CD4-positive, alpha-beta T cell treated with Interleukin-6 for 4 hours (primary cell): ENCODE data around the gene GRPR.
A peak's percentile ranks its signal among the peaks of the same experiment; 100 is the strongest.

Experiments used
- DNase-seq: peaks from one replicate; pipeline ENCODE4 v3.0.0-alpha.2; 2020; ENCODE audit warnings: mixed read lengths

The GRPR gene

GRCh38 chrX:16123222-16123786 is at the start of gene GRPR:
Gene GRPR, plus strand, starts transcription at chrX:16123565. Its CDS starts 389 bp downstream, at chrX:16123954.
- peak; percentile 61 for DNase-seq

GRCh38 chrX:16075087-16075486 is 48.3 kb upstream of the GRPR start:
- no peak for DNase-seq

GRCh38 chrX:16076834-16077233 is 46.5 kb upstream of the GRPR start:
- DNase-seq, result no peak

GRCh38 chrX:16077811-16078210 is 45.6 kb upstream of the GRPR start:
- no peak for DNase-seq

GRCh38 chrX:16081357-16081756 is 42.0 kb upstream of the GRPR start:
- DNase-seq, result no peak

GRCh38 chrX:16082470-16083085 is 40.8 kb upstream of the GRPR start:
- DNase-seq, result no peak

- no peak for DNase-seq
These were observed 36.3 kb upstream of the GRPR start for GRCh38 chrX:16087076-16087475.

GRCh38 chrX:16089086-16089485 is 34.3 kb upstream of the GRPR start:
- no peak for DNase-seq

- no peak for DNase-seq
These were observed 27.2 kb upstream of the GRPR start for GRCh38 chrX:16096141-16096540.

GRCh38 chrX:16100673-16101072 is 22.7 kb upstream of the GRPR start:
- DNase-seq, result no peak

GRCh38 chrX:16101581-16101980 is 21.8 kb upstream of the GRPR start:
- DNase-seq, result no peak

- no peak for DNase-seq
These were observed 19.7 kb upstream of the GRPR start for GRCh38 chrX:16103625-16104024.

GRCh38 chrX:16112428-16112827 is 10.9 kb upstream of the GRPR start:
- no peak for DNase-seq

- no peak for DNase-seq
These were observed 9.3 kb upstream of the GRPR start for GRCh38 chrX:16113978-16114565.

- DNase-seq, result no peak
These were observed 8.8 kb upstream of the GRPR start for GRCh38 chrX:16114611-16115010.

- DNase-seq, result no peak
These were observed 3.8 kb upstream of the GRPR start for GRCh38 chrX:16119353-16120220.

- no peak for DNase-seq
These were observed 2.9 kb upstream of the GRPR start for GRCh38 chrX:16120431-16120830.

GRCh38 chrX:16124201-16124600 is 836 bp downstream of the GRPR start:
- no peak for DNase-seq

GRCh38 chrX:16125520-16126149 is 2.3 kb downstream of the GRPR start:
- no peak for DNase-seq

GRCh38 chrX:16130707-16131106 is 7.3 kb downstream of the GRPR start:
- no peak for DNase-seq

- no peak for DNase-seq
These were observed 11.6 kb downstream of the GRPR start for GRCh38 chrX:16134936-16135335.

- no peak for DNase-seq
These were observed 12.7 kb downstream of the GRPR start for GRCh38 chrX:16136080-16136479.

GRCh38 chrX:16137416-16138107 is 14.2 kb downstream of the GRPR start:
- DNase-seq, result no peak
